Amniotic epithelial cell (primary cell): Measurements from ENCODE around the gene ANKRD33.

ENCODE experiments used
- DNase-seq: peaks from one replicate; pipeline ENCODE4 v3.0.0-alpha.2; 2010; ENCODE audit warnings: low read depth

Gene ANKRD33

GRCh38 chr12:51862947-51863346, 25.0 kb upstream of the ANKRD33 start:
- DNase-seq: no peak

GRCh38 chr12:51863363-51863932, 24.5 kb upstream of the ANKRD33 start:
- DNase-seq: peak; percentile 32

GRCh38 chr12:51863933-51864832, 23.7 kb upstream of the ANKRD33 start:
- DNase-seq: peak; percentile 27

- DNase-seq: peak; percentile 57
These were observed 22.9 kb upstream of the ANKRD33 start for GRCh38 chr12:51864833-51865670.

GRCh38 chr12:51865757-51866270, 22.1 kb upstream of the ANKRD33 start:
- no peak for DNase-seq

GRCh38 chr12:51866324-51866723, 21.6 kb upstream of the ANKRD33 start:
- no peak for DNase-seq

GRCh38 chr12:51866762-51867161, 21.1 kb upstream of the ANKRD33 start:
- no peak for DNase-seq

GRCh38 chr12:51867371-51867770, 20.5 kb upstream of the ANKRD33 start:
- no peak for DNase-seq

- no peak for DNase-seq
These were observed 20.0 kb upstream of the ANKRD33 start for GRCh38 chr12:51867796-51868428.

GRCh38 chr12:51868821-51869495, 18.9 kb upstream of the ANKRD33 start:
- no peak for DNase-seq

- DNase-seq: no peak
These were observed 18.4 kb upstream of the ANKRD33 start for GRCh38 chr12:51869496-51869865.

GRCh38 chr12:51869931-51870330, 18.0 kb upstream of the ANKRD33 start:
- DNase-seq: no peak

- peak; percentile 51 for DNase-seq
These were observed 17.4 kb upstream of the ANKRD33 start for GRCh38 chr12:51870504-51870903.

GRCh38 chr12:51871126-51871525, 16.8 kb upstream of the ANKRD33 start:
- DNase-seq: no peak

- no peak for DNase-seq
These were observed 15.8 kb upstream of the ANKRD33 start for GRCh38 chr12:51871918-51872688.

- DNase-seq: no peak
These were observed 15.3 kb upstream of the ANKRD33 start for GRCh38 chr12:51872689-51872981.

GRCh38 chr12:51873251-51873994, 14.5 kb upstream of the ANKRD33 start:
- peak; percentile 55 for DNase-seq

- peak; percentile 90 for DNase-seq
These were observed 13.9 kb upstream of the ANKRD33 start for GRCh38 chr12:51874000-51874399.

GRCh38 chr12:51874486-51874885, 13.4 kb upstream of the ANKRD33 start:
- DNase-seq: no peak

GRCh38 chr12:51879102-51879501, 8.8 kb upstream of the ANKRD33 start:
- DNase-seq: no peak
